ENCODE data around the gene IRAK3. TPM values are rescaled to one million over a fixed set of nuclear protein-coding genes. Genes with fewer than 3 reads are reported as not detected.
A peak's percentile ranks its signal among the peaks of the same experiment; 100 is the strongest.

IRAK3 gene
- total RNA-seq, 1 donor = 3.6 TPM

DNA sequence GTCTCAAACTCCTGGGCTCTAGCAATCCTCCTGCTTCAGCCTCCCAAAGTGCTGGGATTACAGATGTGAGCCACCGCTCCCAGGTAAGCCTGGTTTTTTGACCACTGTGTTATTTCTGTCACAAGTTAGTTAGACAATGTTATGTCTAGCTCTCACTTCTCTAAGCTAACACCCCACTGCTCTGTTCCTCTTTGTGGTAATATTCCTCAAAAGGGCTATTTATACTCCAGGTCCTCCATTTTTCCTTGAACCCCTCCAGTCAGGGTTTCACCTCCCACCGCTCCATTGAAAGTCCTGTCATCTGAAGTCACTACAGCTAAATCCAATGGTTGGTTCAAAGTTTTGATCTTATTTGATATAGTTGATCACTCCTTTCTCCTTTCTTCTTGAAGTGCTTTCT, 5.1 kb downstream of the IRAK3 start:
- no peak for DNase-seq (ENCODE audit: insufficient read length, low spot score, missing footprints)
- no peaks in the 10 kb centered on the region for H4K20me1 ChIP-seq (ENCODE audit: insufficient read depth, low read length)
- no peaks in the 10 kb centered on the region for H3K79me2 ChIP-seq (ENCODE audit: insufficient read depth, low read length)
- no peaks in the 10 kb centered on the region for H3K36me3 ChIP-seq (ENCODE audit: insufficient read depth, low read length)
- H3K27me3 ChIP-seq (ENCODE audit: insufficient read depth, low read length) = no peaks in the 10 kb centered on the region
- H3K27ac ChIP-seq (ENCODE audit: low read depth, low read length) = no peak overlapping the region
- no peaks in the 10 kb centered on the region for H3K9me3 ChIP-seq (ENCODE audit: low read depth, low read length)
- no peak overlapping the region for H3K4me2 ChIP-seq (ENCODE audit: insufficient read depth, low read length)
- H2AFZ ChIP-seq (ENCODE audit: low read length) = no peak overlapping the region
- peaks cover 4% of the 10 kb centered on the region for H3K4me1 ChIP-seq (ENCODE audit: insufficient read depth, low read length)
- H3K4me3 ChIP-seq (ENCODE audit: insufficient read depth, low read length) = no peak overlapping the region
- TF ChIP-seq CTCF (IDR thresholded peaks at IDR 0.05; ENCODE audit: extremely low read depth, low read depth, low read length) = no peak

- Histone ChIP-seq H3K4me1 (ENCODE audit: insufficient read depth, low read length) (peaks cover 4% of the 10 kb centered on the region), H3K27ac (ENCODE audit: low read depth, low read length) (no peak overlapping the region), H4K20me1 (ENCODE audit: insufficient read depth, low read length) (no peaks in the 10 kb centered on the region), H3K79me2 (ENCODE audit: insufficient read depth, low read length) (no peaks in the 10 kb centered on the region), H3K36me3 (ENCODE audit: insufficient read depth, low read length) (no peaks in the 10 kb centered on the region), H3K4me2 (ENCODE audit: insufficient read depth, low read length) (no peak overlapping the region), H3K27me3 (ENCODE audit: insufficient read depth, low read length) (no peaks in the 10 kb centered on the region), H3K4me3 (ENCODE audit: insufficient read depth, low read length) (no peak overlapping the region), H3K9me3 (ENCODE audit: low read depth, low read length) (no peaks in the 10 kb centered on the region), H2AFZ (ENCODE audit: low read length) (no peak overlapping the region)
- no peak for DNase-seq (ENCODE audit: insufficient read length, low spot score, missing footprints)
- TF ChIP-seq CTCF (IDR thresholded peaks at IDR 0.05; ENCODE audit: extremely low read depth, low read depth, low read length) = no peak
Observed at GRCh38 chr12:66195242-66195641, 6.2 kb downstream of the IRAK3 start.

DNA sequence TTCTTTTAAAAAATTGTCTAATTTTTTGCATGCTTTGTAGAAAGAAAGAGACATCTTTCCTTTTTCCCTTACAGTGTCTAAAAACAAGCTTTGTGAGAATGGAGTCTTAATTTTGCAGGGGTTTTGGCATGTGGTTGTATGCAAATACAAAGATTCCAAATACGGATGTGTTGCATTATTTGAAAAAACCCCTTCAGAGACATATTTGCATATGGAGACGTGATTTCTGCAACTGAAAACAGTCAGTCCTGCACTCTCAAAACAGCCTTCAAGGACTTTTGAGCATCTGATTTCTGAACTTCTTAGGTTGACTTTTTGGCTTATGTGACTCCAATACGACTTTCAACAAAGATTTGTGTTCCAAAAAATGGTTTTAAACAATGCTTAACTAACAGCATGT, 7.8 kb downstream of the IRAK3 start:
- H3K4me3 ChIP-seq (ENCODE audit: insufficient read depth, low read length) = no peak overlapping the region
- H3K4me2 ChIP-seq (ENCODE audit: insufficient read depth, low read length) = no peak overlapping the region
- H2AFZ ChIP-seq (ENCODE audit: low read length) = no peak overlapping the region
- no peaks in the 10 kb centered on the region for H3K79me2 ChIP-seq (ENCODE audit: insufficient read depth, low read length)
- peaks cover 4% of the 10 kb centered on the region for H3K4me1 ChIP-seq (ENCODE audit: insufficient read depth, low read length)
- H3K9me3 ChIP-seq (ENCODE audit: low read depth, low read length) = no peaks in the 10 kb centered on the region
- no peak for DNase-seq (ENCODE audit: insufficient read length, low spot score, missing footprints)
- H4K20me1 ChIP-seq (ENCODE audit: insufficient read depth, low read length) = no peaks in the 10 kb centered on the region
- no peaks in the 10 kb centered on the region for H3K36me3 ChIP-seq (ENCODE audit: insufficient read depth, low read length)
- H3K27ac ChIP-seq (ENCODE audit: low read depth, low read length) = no peak overlapping the region
- TF ChIP-seq CTCF (IDR thresholded peaks at IDR 0.05; ENCODE audit: extremely low read depth, low read depth, low read length) = no peak
- H3K27me3 ChIP-seq (ENCODE audit: insufficient read depth, low read length) = no peaks in the 10 kb centered on the region

- H3K4me3 ChIP-seq (ENCODE audit: insufficient read depth, low read length) = no peak overlapping the region
Observed at GRCh38 chr12:66197495-66197921, 8.5 kb downstream of the IRAK3 start.

More at GRCh38 chr12:66197495-66197921, 8.5 kb downstream of the IRAK3 start:
- H4K20me1 ChIP-seq (ENCODE audit: insufficient read depth, low read length) = no peaks in the 10 kb centered on the region
- H3K4me1 ChIP-seq (ENCODE audit: insufficient read depth, low read length) = peaks cover 4% of the 10 kb centered on the region
- no peak for DNase-seq (ENCODE audit: insufficient read length, low spot score, missing footprints)
- H2AFZ ChIP-seq (ENCODE audit: low read length) = peak overlapping the region; percentile 15
- H3K27ac ChIP-seq (ENCODE audit: low read depth, low read length) = no peak overlapping the region
- no peaks in the 10 kb centered on the region for H3K36me3 ChIP-seq (ENCODE audit: insufficient read depth, low read length)
- no peaks in the 10 kb centered on the region for H3K27me3 ChIP-seq (ENCODE audit: insufficient read depth, low read length)
- TF ChIP-seq CTCF (IDR thresholded peaks at IDR 0.05; ENCODE audit: extremely low read depth, low read depth, low read length) = no peak
- H3K4me2 ChIP-seq (ENCODE audit: insufficient read depth, low read length) = peak overlapping the region; percentile 19
- H3K9me3 ChIP-seq (ENCODE audit: low read depth, low read length) = no peaks in the 10 kb centered on the region
- no peaks in the 10 kb centered on the region for H3K79me2 ChIP-seq (ENCODE audit: insufficient read depth, low read length)

Data from osteoblast (primary cell).